ENCODE data around the gene ZBTB5. TPM values are rescaled to one million over a fixed set of nuclear protein-coding genes. Genes with fewer than 3 reads are reported as not detected.

ZBTB5 gene
- total and polyA plus RNA-seq, 9 of the 15 experiments (the other 6 are each of a cell fraction or from before 2014, with no cell fraction given), result 2.3 to 43.2 (median 15.5) TPM

- TF ChIP-seq, protein P1, sequence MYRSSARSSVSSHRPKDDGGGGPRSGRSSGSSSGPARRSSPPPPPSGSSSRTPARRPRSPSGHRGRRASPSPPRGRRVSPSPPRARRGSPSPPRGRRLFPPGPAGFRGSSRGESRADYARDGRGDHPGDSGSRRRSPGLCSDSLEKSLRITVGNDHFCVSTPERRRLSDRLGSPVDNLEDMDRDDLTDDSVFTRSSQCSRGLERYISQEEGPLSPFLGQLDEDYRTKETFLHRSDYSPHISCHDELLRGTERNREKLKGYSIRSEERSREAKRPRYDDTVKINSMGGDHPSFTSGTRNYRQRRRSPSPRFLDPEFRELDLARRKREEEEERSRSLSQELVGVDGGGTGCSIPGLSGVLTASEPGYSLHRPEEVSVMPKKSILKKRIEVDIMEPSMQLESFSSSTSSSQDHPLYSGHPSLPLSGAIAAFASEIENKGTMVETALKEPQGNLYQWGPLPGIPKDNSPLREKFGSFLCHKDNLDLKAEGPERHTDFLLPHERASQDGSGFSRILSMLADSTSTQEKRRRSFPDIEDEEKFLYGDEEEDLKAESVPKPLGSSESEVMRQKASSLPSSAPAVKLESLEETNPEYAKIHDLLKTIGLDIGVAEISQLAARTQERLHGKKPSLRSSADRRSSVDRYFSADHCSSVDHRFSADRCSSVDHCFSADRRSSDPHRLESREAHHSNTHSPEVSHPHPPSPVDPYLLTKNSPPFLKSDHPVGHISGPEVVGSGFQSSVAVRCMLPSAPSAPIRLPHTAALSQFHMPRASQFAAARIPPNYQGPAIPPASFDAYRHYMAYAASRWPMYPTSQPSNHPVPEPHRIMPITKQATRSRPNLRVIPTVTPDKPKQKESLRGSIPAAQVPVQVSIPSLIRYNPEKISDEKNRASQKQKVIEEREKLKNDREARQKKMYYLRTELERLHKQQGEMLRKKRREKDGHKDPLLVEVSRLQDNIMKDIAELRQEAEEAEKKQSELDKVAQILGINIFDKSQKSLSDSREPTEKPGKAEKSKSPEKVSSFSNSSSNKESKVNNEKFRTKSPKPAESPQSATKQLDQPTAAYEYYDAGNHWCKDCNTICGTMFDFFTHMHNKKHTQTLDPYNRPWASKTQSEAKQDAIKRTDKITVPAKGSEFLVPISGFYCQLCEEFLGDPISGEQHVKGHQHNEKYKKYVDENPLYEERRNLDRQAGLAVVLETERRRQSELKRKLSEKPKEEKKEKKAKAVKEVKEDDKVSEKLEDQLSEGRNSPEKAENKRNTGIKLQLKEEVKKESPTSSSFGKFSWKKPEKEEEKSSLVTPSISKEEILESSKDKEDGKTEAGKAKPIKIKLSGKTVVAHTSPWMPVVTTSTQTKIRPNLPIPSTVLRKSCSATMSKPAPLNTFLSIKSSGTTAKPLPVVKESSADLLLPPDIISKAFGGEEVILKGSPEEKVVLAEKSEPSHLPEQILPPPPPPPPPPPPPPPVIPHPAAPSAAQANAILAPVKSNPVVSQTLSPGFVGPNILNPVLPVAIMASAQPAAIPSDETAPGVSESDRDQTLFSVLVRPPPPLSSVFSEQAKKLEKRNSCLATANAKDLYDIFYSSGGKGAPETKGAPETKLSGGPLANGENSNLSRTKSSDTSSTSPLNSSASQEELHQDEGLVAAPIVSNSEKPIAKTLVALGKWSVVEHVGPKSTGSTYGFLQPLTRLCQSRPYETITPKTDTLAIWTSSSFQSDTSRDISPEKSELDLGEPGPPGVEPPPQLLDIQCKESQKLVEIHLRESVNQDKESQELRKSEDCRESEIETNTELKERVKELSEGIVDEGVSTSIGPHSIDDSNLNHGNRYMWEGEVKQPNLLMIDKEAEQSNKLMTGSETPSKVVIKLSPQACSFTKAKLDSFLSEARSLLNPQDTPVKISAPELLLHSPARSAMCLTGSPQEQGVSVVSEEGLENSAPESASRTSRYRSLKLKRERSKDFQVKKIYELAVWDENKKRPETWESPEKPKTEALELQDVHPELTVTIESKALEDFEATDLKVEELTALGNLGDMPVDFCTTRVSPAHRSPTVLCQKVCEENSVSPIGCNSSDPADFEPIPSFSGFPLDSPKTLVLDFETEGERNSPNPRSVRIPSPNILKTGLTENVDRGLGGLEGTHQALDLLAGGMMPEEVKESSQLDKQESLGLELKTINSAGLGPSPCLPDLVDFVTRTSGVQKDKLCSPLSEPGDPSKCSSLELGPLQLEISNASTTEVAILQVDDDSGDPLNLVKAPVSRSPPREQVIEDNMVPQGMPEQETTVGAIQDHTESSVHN (IDR thresholded peaks at IDR 0.05; ENCODE audit: borderline replicate concordance in 1 of 2, low read depth in 1 of 2), result no peak
- no peak for TF ChIP-seq ZC3H8 (IDR thresholded peaks at IDR 0.05)
- TF ChIP-seq SNAPC5 (CRISPR knock-in tag; IDR thresholded peaks at IDR 0.05), result no peak
- TF ChIP-seq THRAP3 (IDR thresholded peaks at IDR 0.05; ENCODE audit: borderline replicate concordance), result no peak
- TF ChIP-seq ADNP (tag; IDR thresholded peaks at IDR 0.05), result no peak
- TF ChIP-seq ZBED1 (IDR thresholded peaks at IDR 0.05), result no peak
- TF ChIP-seq NR0B1 (IDR thresholded peaks at IDR 0.05; ENCODE audit: partially characterized antibody), result no peak
- no peak for TF ChIP-seq ZNF583 (CRISPR knock-in tag; IDR thresholded peaks at IDR 0.05)
- no peak for TF ChIP-seq TSC22D4 (tag; IDR thresholded peaks at IDR 0.05)
- TF ChIP-seq GABPB2 (CRISPR knock-in tag; conservative IDR thresholded peaks at IDR 0.05), result no peak
- peak; percentile 88 for TF ChIP-seq TBP (optimal IDR thresholded peaks at IDR 0.05; ENCODE audit: low read depth, low read length)
- peak; percentile 75; the same call in 1 of the 2 replicates for TF ChIP-seq GTF2E2 (tag; IDR thresholded peaks at IDR 0.05)
- TF ChIP-seq HNRNPL (IDR thresholded peaks at IDR 0.05; ENCODE audit: low read depth, low read length), result no peak
- no peak for TF ChIP-seq DACH1 (IDR thresholded peaks at IDR 0.05; ENCODE audit: partially characterized antibody)
- TF ChIP-seq, protein P2, sequence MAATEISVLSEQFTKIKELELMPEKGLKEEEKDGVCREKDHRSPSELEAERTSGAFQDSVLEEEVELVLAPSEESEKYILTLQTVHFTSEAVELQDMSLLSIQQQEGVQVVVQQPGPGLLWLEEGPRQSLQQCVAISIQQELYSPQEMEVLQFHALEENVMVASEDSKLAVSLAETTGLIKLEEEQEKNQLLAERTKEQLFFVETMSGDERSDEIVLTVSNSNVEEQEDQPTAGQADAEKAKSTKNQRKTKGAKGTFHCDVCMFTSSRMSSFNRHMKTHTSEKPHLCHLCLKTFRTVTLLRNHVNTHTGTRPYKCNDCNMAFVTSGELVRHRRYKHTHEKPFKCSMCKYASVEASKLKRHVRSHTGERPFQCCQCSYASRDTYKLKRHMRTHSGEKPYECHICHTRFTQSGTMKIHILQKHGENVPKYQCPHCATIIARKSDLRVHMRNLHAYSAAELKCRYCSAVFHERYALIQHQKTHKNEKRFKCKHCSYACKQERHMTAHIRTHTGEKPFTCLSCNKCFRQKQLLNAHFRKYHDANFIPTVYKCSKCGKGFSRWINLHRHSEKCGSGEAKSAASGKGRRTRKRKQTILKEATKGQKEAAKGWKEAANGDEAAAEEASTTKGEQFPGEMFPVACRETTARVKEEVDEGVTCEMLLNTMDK (IDR thresholded peaks at IDR 0.05; ENCODE audit: borderline replicate concordance, insufficient read depth, low read depth, low read length, poor library complexity, severe bottlenecking), result no peak
- no peak for TF ChIP-seq ZNF274 (IDR thresholded peaks at IDR 0.05; ENCODE audit: borderline replicate concordance, low read depth, low read length)
- TF ChIP-seq GABPB1 (CRISPR knock-in tag; IDR thresholded peaks at IDR 0.05), result peak; percentile 94
These were observed at the start of gene ZBTB5 (continued) for GRCh38 chr9:37465249-37466036.

All from K562 (cell line).